Astrocyte (in vitro differentiated cells and primary cell): ENCODE measurements around the gene NCK2. TPM values are rescaled to one million over a fixed set of nuclear protein-coding genes. Genes with fewer than 3 reads are reported as not detected.

ENCODE experiments used
- DNase-seq: peaks from one replicate; pipeline ENCODE4 v3.0.0-alpha.2; 2010; ENCODE audit warnings: low read depth
- FAIRE-seq: peaks from 2 replicates; lab custom pipeline; 2011; peaks lifted over from hg19 to GRCh38; lab: Jason Lieb, UNC
- H2AFZ ChIP-seq: 2 replicates; pipeline ENCODE4 v1.6.0; 2012; ENCODE audit warnings: low read depth, low read length, inconsistent platforms
- H3K27ac ChIP-seq: 2 replicates; pipeline ENCODE4 v1.5.1; 2011; ENCODE audit warnings: low read depth, low read length, inconsistent platforms
- H3K27me3 ChIP-seq: 2 replicates; pipeline ENCODE4 v1.6.0; 2011; ENCODE audit warnings: low read length, inconsistent platforms; ENCODE audit not compliant: insufficient read depth
- H3K36me3 ChIP-seq: 2 replicates; pipeline ENCODE4 v1.5.1; 2011; ENCODE audit warnings: low read length, inconsistent platforms; ENCODE audit not compliant: insufficient read depth
- H3K4me1 ChIP-seq: 2 replicates; pipeline ENCODE4 v1.5.1; 2011; ENCODE audit warnings: low read length, inconsistent platforms; ENCODE audit not compliant: insufficient read depth
- H3K4me2 ChIP-seq: 2 replicates; pipeline ENCODE4 v1.6.0; 2012; ENCODE audit warnings: low read length, inconsistent platforms
- H3K4me3 ChIP-seq: 2 replicates; pipeline ENCODE4 v1.5.1; 2011; ENCODE audit warnings: low read depth, mild to moderate bottlenecking, low read length, inconsistent platforms; ENCODE audit not compliant: insufficient read depth
- H3K79me2 ChIP-seq: 2 replicates; pipeline ENCODE4 v1.6.0; 2012; ENCODE audit warnings: mild to moderate bottlenecking, low read length, inconsistent platforms; ENCODE audit not compliant: insufficient read depth
- H3K9ac ChIP-seq: 2 replicates; pipeline ENCODE4 v1.6.0; 2012; ENCODE audit warnings: mild to moderate bottlenecking, low read length, inconsistent platforms
- H3K9me3 ChIP-seq: 2 replicates; pipeline ENCODE4 v1.5.1; 2012; ENCODE audit warnings: low read depth, mild to moderate bottlenecking, low read length, inconsistent platforms; ENCODE audit not compliant: insufficient read depth
- H4K20me1 ChIP-seq: 2 replicates; pipeline ENCODE4 v1.6.0; 2012; ENCODE audit warnings: low read length, inconsistent platforms; ENCODE audit not compliant: insufficient read depth
- H3K27ac Mint-ChIP-seq: one replicate; pipeline ENCODE4 v1.8.0; 2021; ENCODE audit warnings: mild to moderate bottlenecking, mixed read lengths; ENCODE audit not compliant: unreplicated experiment
- H3K27me3 Mint-ChIP-seq: one replicate; pipeline ENCODE4 v1.8.0; 2021; ENCODE audit warnings: low read depth, mixed read lengths; ENCODE audit not compliant: unreplicated experiment
- H3K36me3 Mint-ChIP-seq: one replicate; pipeline ENCODE4 v1.8.0; 2021; ENCODE audit warnings: low read depth, mixed read lengths; ENCODE audit not compliant: unreplicated experiment
- H3K4me1 Mint-ChIP-seq: one replicate; pipeline ENCODE4 v1.8.0; 2021; ENCODE audit warnings: low read depth, mixed read lengths; ENCODE audit not compliant: unreplicated experiment
- H3K4me3 Mint-ChIP-seq: one replicate; pipeline ENCODE4 v1.8.0; 2021; ENCODE audit warnings: mild to moderate bottlenecking, moderate library complexity, mixed read lengths; ENCODE audit not compliant: unreplicated experiment
- H3K9me3 Mint-ChIP-seq: one replicate; pipeline ENCODE4 v1.8.0; 2021; ENCODE audit warnings: mild to moderate bottlenecking, mixed read lengths; ENCODE audit not compliant: unreplicated experiment
- CTCF ChIP-seq: IDR thresholded peaks from 2 replicates; pipeline ENCODE4 v1.5.1; 2011; ENCODE audit warnings: low read depth, mild to moderate bottlenecking, inconsistent platforms, low read length, moderate library complexity; ENCODE audit not compliant: insufficient read depth
- EZH2 ChIP-seq: IDR thresholded peaks from 2 replicates; pipeline ENCODE4 v1.6.1; 2012; ENCODE audit warnings: mild to moderate bottlenecking, low read length, inconsistent platforms; ENCODE audit not compliant: insufficient read depth
- total RNA-seq: library from RNA; stranded (reverse); gene quantifications from 2 replicates; pipeline ENCODE4 v1.2.1, GENCODE V29; 2021

NCK2 gene
- total RNA-seq, 1 donor from 2014 or later: 61.6 TPM

DNA sequence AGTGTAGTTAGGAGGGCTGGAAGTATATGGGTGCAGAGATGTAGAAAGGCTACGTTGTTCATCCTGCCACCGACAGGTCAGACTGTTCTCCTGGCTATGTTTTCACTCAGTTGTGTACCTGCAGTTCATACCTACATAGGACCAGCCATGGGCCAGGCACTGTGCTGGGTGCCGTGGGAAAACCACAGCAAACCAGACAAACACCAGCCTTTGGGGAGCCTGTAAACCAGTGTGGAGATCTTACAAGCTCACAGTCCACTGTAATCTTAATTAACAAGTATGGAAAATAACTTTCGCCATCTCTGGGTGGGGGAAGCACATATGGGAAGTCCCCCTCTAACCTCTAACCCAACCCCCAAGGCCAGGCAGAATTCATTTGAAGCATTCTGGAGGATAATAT lies 12.7 kb downstream of the NCK2 start:
- peaks cover 37% of the 10 kb centered on the region for H3K4me1 Mint-ChIP-seq
- peaks cover 97% of the 10 kb centered on the region for H3K79me2 ChIP-seq
- no peaks in the 10 kb centered on the region for H3K9me3 ChIP-seq
- no peak overlapping the region for H3K4me3 ChIP-seq
- peaks cover 13% of the 10 kb centered on the region for H3K36me3 Mint-ChIP-seq
- no peak overlapping the region for H3K27ac Mint-ChIP-seq
- H2AFZ ChIP-seq: no peak overlapping the region
- no peak for TF ChIP-seq EZH2
- TF ChIP-seq CTCF: no peak
- H3K36me3 ChIP-seq: no peaks in the 10 kb centered on the region
- no peaks in the 10 kb centered on the region for H3K27me3 ChIP-seq
- peaks cover 9% of the 10 kb centered on the region for H3K4me1 ChIP-seq
- H3K9ac ChIP-seq: no peak overlapping the region
- H3K4me2 ChIP-seq: no peak overlapping the region
- FAIRE-seq: no peak
- H4K20me1 ChIP-seq: peaks cover 88% of the 10 kb centered on the region
- no peaks in the 10 kb centered on the region for H3K27me3 Mint-ChIP-seq
- H3K4me3 Mint-ChIP-seq: no peak overlapping the region
- no peak for DNase-seq
- no peaks in the 10 kb centered on the region for H3K9me3 Mint-ChIP-seq
- H3K27ac ChIP-seq: no peak overlapping the region

DNA sequence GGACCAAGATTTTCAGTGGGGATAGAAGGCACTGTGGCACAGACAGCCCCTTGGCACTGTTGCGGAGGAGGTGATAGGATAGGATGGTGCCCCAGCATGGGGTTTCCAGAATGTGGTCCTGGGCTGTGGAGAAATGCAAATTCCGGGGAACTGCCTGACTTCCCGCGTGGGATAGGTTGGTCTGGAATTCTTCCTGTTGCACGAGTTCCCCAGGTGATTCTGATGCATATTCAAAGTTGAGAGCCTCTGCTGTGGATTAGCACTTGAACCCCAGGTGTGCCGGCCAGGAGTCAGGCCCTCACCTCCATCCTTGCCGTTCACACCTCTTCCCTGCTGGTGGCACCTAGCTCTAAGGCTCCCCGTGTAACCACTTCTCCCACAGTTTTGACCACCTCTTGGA lies 15.5 kb downstream of the NCK2 start:
- no peaks in the 10 kb centered on the region for H3K27me3 ChIP-seq
- no peak for FAIRE-seq
- H3K4me3 ChIP-seq: no peak overlapping the region
- Mint-ChIP-seq H3K4me1 (peaks cover 39% of the 10 kb centered on the region), H3K9me3 (no peaks in the 10 kb centered on the region), H3K4me3 (no peak overlapping the region), H3K36me3 (peaks cover 5% of the 10 kb centered on the region), H3K27me3 (no peaks in the 10 kb centered on the region), H3K27ac (no peak overlapping the region)
- H3K4me2 ChIP-seq: no peak overlapping the region
- peaks cover 11% of the 10 kb centered on the region for H3K4me1 ChIP-seq
- no peaks in the 10 kb centered on the region for H3K36me3 ChIP-seq
- TF ChIP-seq EZH2 (no peak), CTCF (no peak)
- no peak overlapping the region for H3K27ac ChIP-seq
- peaks cover 88% of the 10 kb centered on the region for H4K20me1 ChIP-seq
- peaks cover 97% of the 10 kb centered on the region for H3K79me2 ChIP-seq
- H3K9me3 ChIP-seq: no peaks in the 10 kb centered on the region
- DNase-seq: no peak
- no peak overlapping the region for H3K9ac ChIP-seq
- no peak overlapping the region for H2AFZ ChIP-seq

GRCh38 chr2:105760639-105761337 lies 16.1 kb downstream of the NCK2 start:
- Histone ChIP-seq H3K9me3 (no peaks in the 10 kb centered on the region), H3K27me3 (no peaks in the 10 kb centered on the region), H3K79me2 (peaks cover 97% of the 10 kb centered on the region), H3K9ac (no peak overlapping the region), H3K4me1 (peaks cover 11% of the 10 kb centered on the region), H3K36me3 (no peaks in the 10 kb centered on the region), H3K4me3 (no peak overlapping the region), H2AFZ (no peak overlapping the region), H3K4me2 (no peak overlapping the region), H3K27ac (no peak overlapping the region), H4K20me1 (peaks cover 87% of the 10 kb centered on the region)
- H3K36me3 Mint-ChIP-seq: peaks cover 5% of the 10 kb centered on the region
- no peak for TF ChIP-seq EZH2
- TF ChIP-seq CTCF: no peak
- no peak overlapping the region for H3K27ac Mint-ChIP-seq
- FAIRE-seq (no peak), DNase-seq (no peak)
- no peaks in the 10 kb centered on the region for H3K27me3 Mint-ChIP-seq
- peaks cover 37% of the 10 kb centered on the region for H3K4me1 Mint-ChIP-seq
- no peak overlapping the region for H3K4me3 Mint-ChIP-seq
- H3K9me3 Mint-ChIP-seq: no peaks in the 10 kb centered on the region
